ENCODE measurements around the gene DYRK3. TPM values are rescaled to one million over a fixed set of nuclear protein-coding genes. Genes with fewer than 3 reads are reported as not detected.
"Not testable (repeated sequence)": the region's sequence is repeated elsewhere in the genome, so short reads cannot be mapped to it uniquely, and the experiment has no call there.

The DYRK3 gene
- total and polyA plus RNA-seq, 8 donors, result 1.2 to 21.9 (median 2.9) TPM; not detected in 1

DNA sequence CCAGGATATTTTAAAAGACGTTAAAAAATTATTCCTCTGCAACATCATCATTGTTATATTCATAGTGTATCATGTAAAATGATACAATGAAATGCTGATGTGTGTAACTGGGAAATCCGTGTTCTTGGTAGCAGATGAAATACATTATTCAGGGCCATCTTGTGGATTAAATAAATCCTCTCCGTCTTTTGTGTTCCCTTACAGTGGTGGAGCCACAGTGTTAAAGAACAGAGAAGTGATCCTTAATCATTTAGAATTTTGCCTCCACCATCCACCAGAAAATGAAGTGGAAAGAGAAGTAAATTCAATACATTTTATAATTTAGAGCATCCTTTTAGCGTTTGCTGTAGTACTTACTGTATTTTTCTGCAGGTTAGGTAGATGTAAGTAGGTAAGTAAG lies 1.3 kb downstream of the DYRK3 start:
- intact Hi-C loops (cut with DNase I; ENCODE audit: low total_unique reads), result loop anchor here (10.0 kb wide), 1 partner anchor 278 kb away; no protein-coding TSS in a partner anchor
- no peaks in the 10 kb centered on the region for H3K9me3 ChIP-seq
- peak overlapping the region in 3 of 5 donors; percentile 13 to 91 (median 89) for H3K27ac ChIP-seq
- H3K4me3 ChIP-seq, result peak overlapping the region in 1 of 4 donors; percentile 75
- TF ChIP-seq POLR2A (IDR thresholded peaks at IDR 0.05) (no peak), POLR2AphosphoS5 (IDR thresholded peaks at IDR 0.05) (no peak), EP300 (IDR thresholded peaks at IDR 0.05) (no peak)
- 47 to 60% (median 55%) methylated on average over 4 of the region's 4 CpGs for whole genome bisulfite sequencing, 5 donors
- no peaks in the 10 kb centered on the region for H3K27me3 ChIP-seq
- H3K36me3 ChIP-seq, result peaks cover 0 to 3% (median 2%) of the 10 kb centered on the region in 4 donors
- no peak for DNase-seq
- H3K4me1 ChIP-seq, result peaks cover 9 to 40% (median 30%) of the 10 kb centered on the region in 4 donors

DNA sequence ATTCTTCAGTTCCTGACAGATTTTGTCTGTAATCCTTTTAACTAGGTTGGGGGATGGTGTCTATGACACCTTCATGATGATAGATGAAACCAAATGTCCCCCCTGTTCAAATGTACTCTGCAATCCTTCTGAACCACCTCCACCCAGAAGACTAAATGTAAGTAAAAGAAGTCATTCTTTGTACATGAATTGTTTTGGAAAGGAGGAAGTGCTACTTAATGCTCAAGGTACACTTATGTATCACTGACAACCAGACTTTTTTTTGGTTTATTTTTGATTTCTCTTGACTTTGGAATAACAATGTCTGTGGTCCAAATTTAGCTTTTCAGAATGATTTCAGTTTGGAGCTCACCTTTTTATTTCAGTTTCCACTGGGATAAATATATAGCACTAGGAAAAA lies 2.3 kb downstream of the DYRK3 start:
- intact Hi-C loops (cut with DNase I; ENCODE audit: low total_unique reads), result loop anchor here (10.0 kb wide), 1 partner anchor 277 kb away; no protein-coding TSS in a partner anchor
- Histone ChIP-seq H3K4me1 (peaks cover 9 to 40% (median 30%) of the 10 kb centered on the region in 4 donors), H3K27me3 (no peaks in the 10 kb centered on the region), H3K36me3 (peaks cover 0 to 7% (median 2%) of the 10 kb centered on the region in 4 donors), H3K4me3 (no peak overlapping the region), H3K27ac (peak overlapping the region in 2 of 5 donors; percentile 13 to 89), H3K9me3 (no peaks in the 10 kb centered on the region)
- TF ChIP-seq, protein P1, sequence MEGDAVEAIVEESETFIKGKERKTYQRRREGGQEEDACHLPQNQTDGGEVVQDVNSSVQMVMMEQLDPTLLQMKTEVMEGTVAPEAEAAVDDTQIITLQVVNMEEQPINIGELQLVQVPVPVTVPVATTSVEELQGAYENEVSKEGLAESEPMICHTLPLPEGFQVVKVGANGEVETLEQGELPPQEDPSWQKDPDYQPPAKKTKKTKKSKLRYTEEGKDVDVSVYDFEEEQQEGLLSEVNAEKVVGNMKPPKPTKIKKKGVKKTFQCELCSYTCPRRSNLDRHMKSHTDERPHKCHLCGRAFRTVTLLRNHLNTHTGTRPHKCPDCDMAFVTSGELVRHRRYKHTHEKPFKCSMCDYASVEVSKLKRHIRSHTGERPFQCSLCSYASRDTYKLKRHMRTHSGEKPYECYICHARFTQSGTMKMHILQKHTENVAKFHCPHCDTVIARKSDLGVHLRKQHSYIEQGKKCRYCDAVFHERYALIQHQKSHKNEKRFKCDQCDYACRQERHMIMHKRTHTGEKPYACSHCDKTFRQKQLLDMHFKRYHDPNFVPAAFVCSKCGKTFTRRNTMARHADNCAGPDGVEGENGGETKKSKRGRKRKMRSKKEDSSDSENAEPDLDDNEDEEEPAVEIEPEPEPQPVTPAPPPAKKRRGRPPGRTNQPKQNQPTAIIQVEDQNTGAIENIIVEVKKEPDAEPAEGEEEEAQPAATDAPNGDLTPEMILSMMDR (IDR thresholded peaks at IDR 0.05), result no peak
- TF ChIP-seq POLR2AphosphoS5 (IDR thresholded peaks at IDR 0.05), result no peak
- TF ChIP-seq EP300 (IDR thresholded peaks at IDR 0.05), result no peak
- no peak for TF ChIP-seq POLR2A (IDR thresholded peaks at IDR 0.05)
- DNase-seq, result no peak

DNA sequence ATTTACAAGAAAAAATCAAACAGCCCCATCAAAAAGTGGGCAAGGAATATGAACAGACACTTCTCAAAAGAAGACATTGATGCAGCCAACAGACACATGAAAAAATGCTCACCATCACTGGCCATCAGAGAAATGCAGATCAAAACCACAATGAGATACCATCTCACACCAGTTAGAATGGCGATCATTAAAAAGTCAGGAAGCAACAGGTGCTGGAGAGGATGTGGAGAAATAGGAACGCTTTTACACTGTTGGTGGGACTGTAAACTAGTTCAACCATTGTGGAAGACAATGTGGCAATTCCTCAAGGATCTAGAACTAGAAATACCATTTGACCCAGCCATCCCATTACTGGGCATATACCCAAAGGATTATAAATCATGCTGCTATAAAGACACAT lies 6.7 kb downstream of the DYRK3 start:
- DNase-seq; H3K27me3 ChIP-seq; H3K4me3 ChIP-seq; H3K9me3 ChIP-seq; intact Hi-C loops (cut with DNase I; ENCODE audit: low total_unique reads); H3K4me1 ChIP-seq; H3K27ac ChIP-seq: not testable (repeated sequence)
- 78 to 89% (median 81%) methylated on average over 2 of the region's 2 CpGs for WGBS, 5 donors
- peaks cover 0 to 17% (median 5%) of the 10 kb centered on the region in 4 donors for H3K36me3 ChIP-seq

DNA sequence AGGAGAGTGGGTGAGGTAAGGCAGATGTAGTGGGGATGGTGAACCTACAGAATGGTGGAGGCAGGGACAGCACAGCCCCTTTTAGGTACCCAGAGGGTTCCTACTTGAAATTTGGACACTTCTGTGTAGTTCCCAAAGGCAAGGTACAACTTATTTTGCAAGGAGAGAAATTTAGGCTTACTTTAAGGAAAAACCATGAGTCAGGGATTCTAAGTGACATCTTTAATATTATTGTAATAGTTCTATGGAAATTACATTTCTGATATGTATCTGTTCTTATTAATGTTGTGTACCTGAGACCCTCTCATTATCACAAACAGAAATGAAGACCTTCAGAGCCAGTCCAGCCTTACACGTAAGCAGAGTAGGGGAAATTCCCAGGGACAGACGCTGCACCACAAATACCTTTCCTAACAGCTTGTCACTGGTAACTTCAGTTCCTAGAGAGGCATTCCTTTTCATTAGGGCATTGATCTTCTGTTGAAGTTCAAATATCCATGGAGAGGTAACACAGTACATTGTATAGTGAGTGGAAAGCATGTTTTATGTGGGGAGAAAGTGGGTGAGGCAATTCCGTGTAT lies 7.9 kb downstream of the DYRK3 start:
- TF ChIP-seq POLR2AphosphoS5 (IDR thresholded peaks at IDR 0.05), result no peak
- H3K36me3 ChIP-seq, result peaks cover 9 to 27% (median 15%) of the 10 kb centered on the region in 4 donors
- H3K27ac ChIP-seq, result no peak overlapping the region
- intact Hi-C loops (cut with DNase I; ENCODE audit: low total_unique reads), result no loop called here
- no peak overlapping the region for H3K4me3 ChIP-seq
- no peaks in the 10 kb centered on the region for H3K4me1 ChIP-seq
- WGBS, 5 donors, result 67 to 88% (median 82%) methylated on average over 3 of the region's 3 CpGs
- no peak for DNase-seq
- H3K27me3 ChIP-seq, result no peaks in the 10 kb centered on the region
- no peaks in the 10 kb centered on the region for H3K9me3 ChIP-seq

DNA sequence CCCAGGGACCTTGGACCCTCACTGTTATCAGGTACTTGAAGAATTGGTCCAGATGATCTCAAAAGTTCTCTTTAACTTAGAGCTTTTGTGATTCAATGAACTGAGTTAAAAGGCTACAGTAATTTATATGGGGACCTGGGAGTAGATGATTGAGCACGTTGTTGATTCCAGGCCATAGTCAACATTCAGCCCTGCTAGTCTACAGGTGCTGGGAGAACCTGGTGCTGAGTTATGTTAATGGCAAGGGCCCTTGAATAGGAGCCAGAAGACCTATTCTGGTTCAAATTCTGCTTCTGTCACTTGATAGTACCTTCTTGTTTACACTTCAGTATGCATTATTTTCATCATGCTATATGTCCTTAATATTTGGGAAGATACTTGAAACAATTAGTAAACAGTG lies 11.2 kb downstream of the DYRK3 start:
- H3K36me3 ChIP-seq, result peaks cover 11 to 32% (median 18%) of the 10 kb centered on the region in 4 donors
- H3K27me3 ChIP-seq, result no peaks in the 10 kb centered on the region
- DNase-seq, result no peak
- TF ChIP-seq EP300 (IDR thresholded peaks at IDR 0.05), result no peak
- TF ChIP-seq, protein P1 (IDR thresholded peaks at IDR 0.05), result no peak
- no peak for TF ChIP-seq POLR2AphosphoS5 (IDR thresholded peaks at IDR 0.05)
- TF ChIP-seq POLR2A (IDR thresholded peaks at IDR 0.05), result no peak
- H3K4me1 ChIP-seq, result peaks cover 0 to 4% (median 0%) of the 10 kb centered on the region in 4 donors
- H3K4me3 ChIP-seq, result no peak overlapping the region
- H3K27ac ChIP-seq, result no peak overlapping the region
- 36 to 73% (median 56%) methylated on average over 1 of the region's 1 CpG for WGBS, 5 donors
- intact Hi-C loops (cut with DNase I; ENCODE audit: low total_unique reads), result no loop called here
- H3K9me3 ChIP-seq, result no peaks in the 10 kb centered on the region

DNA sequence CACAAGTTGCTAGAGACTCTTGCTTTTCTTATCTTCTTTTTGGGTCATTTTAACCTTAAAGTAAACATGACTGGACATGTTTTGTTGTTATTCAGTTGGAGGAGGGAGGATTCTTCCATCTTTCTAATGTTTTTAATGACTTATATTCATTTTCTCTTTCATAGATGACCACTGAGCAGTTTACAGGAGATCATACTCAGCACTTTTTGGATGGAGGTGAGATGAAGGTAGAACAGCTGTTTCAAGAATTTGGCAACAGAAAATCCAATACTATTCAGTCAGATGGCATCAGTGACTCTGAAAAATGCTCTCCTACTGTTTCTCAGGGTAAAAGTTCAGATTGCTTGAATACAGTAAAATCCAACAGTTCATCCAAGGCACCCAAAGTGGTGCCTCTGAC lies 11.9 kb downstream of the DYRK3 start:
- DNase-seq, result no peak
- H3K4me1 ChIP-seq, result peaks cover 0 to 4% (median 0%) of the 10 kb centered on the region in 4 donors
- TF ChIP-seq, protein P1 (IDR thresholded peaks at IDR 0.05), result no peak
- TF ChIP-seq EP300 (IDR thresholded peaks at IDR 0.05) (no peak), POLR2AphosphoS5 (IDR thresholded peaks at IDR 0.05) (no peak), POLR2A (IDR thresholded peaks at IDR 0.05) (no peak)
- intact Hi-C loops (cut with DNase I; ENCODE audit: low total_unique reads), result no loop called here
- H3K27ac ChIP-seq, result no peak overlapping the region
- H3K9me3 ChIP-seq, result no peaks in the 10 kb centered on the region
- H3K4me3 ChIP-seq, result no peak overlapping the region
- H3K27me3 ChIP-seq, result no peaks in the 10 kb centered on the region
- H3K36me3 ChIP-seq, result peaks cover 11 to 32% (median 18%) of the 10 kb centered on the region in 4 donors

Measured in stomach (tissue), 9 donors.